NCI-H146 (cell line): Measurements from ENCODE around the gene CRYBG1.

Experiments
- DNase-seq: peaks from one replicate; lab custom pipeline; 2025; lab: John Stamatoyannopoulos, UW

Gene CRYBG1

GRCh38 chr6:106458021-106458986, 97.8 kb downstream of the CRYBG1 start:
- DNase-seq, result no peak

- DNase-seq, result no peak
These were observed 100.0 kb downstream of the CRYBG1 start for GRCh38 chr6:106460481-106460880.

GRCh38 chr6:106461084-106461483, 100.6 kb downstream of the CRYBG1 start:
- peak; percentile 81 for DNase-seq

DNA sequence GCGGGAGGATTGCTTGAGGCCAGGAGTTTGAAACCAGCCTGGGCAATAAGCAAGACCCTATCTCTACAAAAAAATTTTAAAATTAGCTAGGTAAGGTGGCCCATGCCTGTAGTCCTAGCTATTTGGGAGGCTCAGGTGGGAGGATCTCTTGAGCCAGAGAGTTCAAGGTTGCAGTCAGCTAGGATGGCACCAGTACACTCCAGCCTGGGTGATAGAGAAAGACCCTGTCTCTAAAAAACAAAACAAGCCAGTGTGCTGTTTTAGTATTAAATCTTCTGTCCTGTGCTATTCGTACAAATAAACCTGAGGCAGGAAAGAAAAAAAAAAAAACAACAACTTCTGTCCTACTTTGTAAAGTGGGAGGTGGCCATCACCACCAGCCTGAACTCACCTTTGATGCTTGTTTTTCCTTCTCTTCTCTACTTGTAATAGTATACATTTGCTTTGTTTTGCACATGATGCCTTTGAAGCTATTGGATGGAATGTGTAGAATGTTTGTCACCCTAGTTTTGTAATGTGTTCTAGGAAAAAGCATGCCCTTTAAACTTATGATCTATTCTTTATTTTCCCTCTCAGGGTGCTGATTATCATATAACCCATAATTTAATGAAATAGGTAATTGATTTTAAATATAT, 102.5 kb downstream of the CRYBG1 start:
- no peak for DNase-seq

DNA sequence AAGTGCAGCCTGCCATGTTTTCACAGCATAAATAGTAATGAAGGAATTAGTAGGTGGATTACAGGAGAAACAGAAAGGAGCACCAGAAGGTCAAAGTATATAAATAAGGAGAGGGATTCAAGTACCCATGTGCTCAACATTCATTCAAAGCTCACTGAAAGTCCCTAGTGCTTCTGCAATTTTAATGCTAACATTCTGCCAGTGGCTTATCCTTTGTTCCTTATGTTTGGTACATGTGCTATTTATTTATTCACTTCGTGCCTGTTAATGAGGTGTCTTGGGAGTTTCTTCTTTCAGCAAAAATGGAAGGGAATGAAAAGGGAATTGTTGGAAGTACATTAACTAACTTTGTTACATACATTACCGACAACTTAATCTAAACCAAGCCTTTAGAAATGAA, 105.7 kb downstream of the CRYBG1 start:
- no peak for DNase-seq

GRCh38 chr6:106468935-106469334, 108.4 kb downstream of the CRYBG1 start:
- DNase-seq, result no peak

GRCh38 chr6:106469882-106470281, 109.4 kb downstream of the CRYBG1 start:
- DNase-seq, result no peak

- no peak for DNase-seq
These were observed 109.8 kb downstream of the CRYBG1 start for GRCh38 chr6:106470316-106470715.

DNA sequence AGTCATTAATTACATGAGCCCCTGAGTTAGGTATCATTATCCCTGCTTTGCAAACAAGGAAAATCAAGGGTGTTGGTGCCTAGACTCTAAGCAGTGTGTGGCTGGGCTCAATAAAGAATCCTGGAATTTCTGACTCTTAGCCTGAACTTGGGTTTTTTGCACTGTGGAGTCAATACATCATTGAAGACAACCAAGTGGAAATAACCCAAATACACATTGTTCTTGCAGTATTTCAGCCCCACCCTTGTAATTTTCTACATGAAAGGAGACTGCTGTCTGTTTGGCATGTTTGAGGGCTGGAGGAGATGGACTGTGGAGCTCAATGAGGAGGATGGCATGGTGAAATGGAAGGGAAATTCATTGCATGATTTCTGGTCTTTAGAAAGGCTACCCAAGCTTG, 110.3 kb downstream of the CRYBG1 start:
- no peak for DNase-seq

- DNase-seq, result no peak
These were observed 113.3 kb downstream of the CRYBG1 start for GRCh38 chr6:106473812-106474211.

DNA sequence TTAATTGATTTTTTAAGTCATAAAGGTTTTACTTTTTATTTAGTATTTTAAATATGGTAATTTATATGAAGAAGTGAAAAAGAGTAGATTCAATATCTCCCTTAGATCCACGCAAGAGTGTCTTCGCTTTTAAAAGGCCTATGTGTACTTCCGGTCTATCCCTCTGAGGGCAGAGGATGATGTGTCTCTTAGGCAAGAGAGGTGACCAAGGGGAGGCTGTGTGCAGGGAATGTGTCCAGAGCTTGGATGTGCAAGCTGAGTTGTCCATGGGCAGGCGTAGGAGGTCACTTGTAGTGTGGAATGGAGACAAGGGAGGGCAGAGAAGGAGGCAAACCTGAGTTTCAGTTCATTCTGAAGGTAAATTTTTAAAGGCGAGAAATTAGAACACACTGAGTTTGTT, 113.9 kb downstream of the CRYBG1 start:
- DNase-seq, result no peak

- DNase-seq, result no peak
These were observed 114.8 kb downstream of the CRYBG1 start for GRCh38 chr6:106475284-106475683.

- no peak for DNase-seq
These were observed 116.0 kb downstream of the CRYBG1 start for GRCh38 chr6:106476331-106477105.

DNA sequence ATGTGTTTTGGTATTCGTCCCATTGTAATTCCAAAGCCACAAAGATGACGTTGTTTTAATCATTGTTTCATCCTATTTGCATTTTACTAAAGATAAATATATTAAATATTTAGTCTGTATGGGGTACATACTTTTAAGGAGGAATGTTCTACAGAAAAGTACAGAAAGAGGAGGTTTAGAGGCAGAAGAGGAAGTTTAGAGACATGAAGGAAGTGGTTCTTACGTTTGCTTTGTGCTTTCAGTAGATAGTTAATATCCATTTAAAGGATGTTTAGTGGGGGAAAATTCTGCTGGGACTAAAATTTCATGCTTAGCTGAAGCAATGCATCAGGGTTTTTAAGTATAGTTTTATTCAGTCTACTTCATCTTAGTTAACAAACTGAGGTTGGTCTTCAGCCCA, 116.6 kb downstream of the CRYBG1 start:
- no peak for DNase-seq

DNA sequence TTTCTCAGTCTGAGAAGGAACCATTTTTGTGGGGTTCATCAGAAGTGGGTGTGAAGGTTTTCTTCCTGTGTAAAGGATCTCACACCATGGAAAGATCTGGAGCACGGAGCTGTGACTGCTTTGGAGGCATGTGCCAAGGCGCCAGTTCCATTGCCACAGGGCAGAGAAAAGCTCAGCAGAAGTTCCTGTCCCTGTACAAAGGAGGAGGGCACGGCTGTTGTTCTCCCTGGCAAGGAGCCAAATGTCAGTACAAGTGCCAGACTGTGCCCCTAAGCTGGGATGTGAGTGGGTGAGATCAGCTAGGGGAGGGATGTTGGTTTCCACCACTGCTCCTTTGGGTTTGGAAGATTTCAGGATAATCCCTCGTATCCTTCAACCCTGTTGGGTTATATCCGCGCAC, 117.3 kb downstream of the CRYBG1 start:
- DNase-seq, result peak; percentile 49

DNA sequence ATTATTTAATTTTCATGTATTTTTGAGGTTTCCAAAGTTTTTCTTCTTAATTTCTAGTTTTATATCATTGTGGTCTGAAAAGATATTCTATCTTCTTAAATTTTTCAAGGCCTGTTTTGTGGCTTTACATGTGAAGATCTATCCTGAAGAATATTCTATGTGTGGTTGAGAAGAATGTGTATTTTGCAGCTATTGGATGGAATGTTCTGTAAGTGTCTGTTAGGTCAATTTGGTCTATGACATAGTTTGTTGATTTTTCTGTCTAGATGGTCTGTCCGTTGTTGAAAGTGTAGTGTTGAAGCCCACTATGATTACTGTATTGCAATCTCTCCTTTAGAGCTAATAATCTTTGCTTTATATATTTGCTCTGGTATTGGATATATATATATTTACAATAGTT, 125.7 kb downstream of the CRYBG1 start:
- no peak for DNase-seq

DNA sequence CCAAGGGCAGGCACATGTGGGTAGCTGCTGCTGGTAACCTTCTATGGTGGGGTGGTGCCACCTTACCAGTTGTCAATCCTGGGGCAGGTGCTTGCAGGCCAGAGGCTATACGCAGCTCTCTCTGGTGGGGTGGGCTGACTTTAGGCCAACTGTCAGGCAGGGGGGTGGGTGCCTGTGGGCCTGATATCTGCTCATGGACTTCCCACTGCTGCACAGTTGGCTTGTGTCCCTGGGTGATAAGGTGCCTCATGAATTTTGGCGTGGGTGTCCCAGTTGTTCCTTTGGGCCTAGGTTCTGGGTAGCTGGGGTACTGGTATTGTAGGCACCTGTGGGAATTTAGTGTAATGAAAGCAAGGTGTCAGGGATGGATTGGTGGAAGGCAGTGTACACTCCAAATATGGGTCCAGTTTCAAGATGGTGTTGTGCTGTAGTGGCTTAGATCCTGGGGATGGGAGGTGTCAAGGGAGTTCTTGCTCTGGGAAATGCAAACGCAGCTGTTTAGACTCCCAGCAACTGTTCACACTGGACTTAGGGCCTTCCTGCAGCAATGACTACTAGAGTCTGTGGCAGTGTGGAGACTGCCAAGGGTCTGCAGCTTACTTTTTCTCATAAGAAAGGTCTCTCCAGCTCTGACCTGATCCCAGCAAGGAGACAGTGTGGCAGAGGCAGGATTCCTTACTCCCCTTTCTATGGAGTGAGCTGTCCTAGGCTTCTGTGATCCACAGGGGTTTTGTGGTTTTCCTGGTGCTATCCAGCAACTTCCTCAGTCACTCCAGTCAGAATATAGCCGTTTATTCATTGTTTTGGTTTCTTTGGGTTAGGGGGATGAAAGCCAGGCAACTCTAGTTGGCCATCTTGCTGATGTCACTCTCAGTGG, 128.2 kb downstream of the CRYBG1 start:
- DNase-seq, result no peak

DNA sequence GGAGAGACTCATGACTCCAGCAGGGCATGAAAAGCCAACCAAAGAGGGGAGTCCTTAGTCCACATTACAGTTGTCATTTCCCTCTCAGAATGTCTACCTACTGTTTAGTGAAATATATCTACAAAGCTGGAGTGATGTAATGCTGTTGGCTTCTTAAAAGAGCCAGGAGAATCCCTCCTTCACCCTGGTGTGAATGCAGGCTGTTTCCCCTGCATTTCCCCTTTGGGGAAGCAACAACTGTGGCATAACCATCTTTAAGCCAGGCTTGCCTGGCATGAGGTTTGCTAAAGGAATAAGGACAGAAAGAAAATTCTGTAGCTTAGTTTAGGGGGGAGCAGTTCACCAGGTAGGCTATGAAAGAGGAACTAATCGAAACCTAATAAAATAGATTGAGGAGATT, 129.5 kb downstream of the CRYBG1 start:
- DNase-seq, result no peak

DNA sequence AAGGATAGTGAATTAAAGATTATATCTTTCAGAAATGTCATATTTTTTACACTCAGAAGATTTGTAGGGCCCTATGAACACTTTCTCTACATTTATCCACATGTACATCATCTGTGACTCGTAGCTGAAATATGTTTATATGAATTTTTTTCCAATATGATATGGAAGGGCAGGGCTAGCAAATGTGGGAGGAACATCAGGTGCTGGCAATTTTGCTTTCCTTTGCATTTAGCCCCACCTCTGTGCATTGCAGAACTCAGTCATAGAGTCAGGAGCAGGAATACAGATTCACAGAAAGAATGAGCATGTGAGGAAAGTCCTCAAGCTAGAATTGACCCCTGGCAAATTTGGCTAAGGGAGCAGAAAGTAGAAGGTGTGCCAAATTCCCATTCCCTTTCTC, 129.9 kb downstream of the CRYBG1 start:
- DNase-seq, result no peak

GRCh38 chr6:106490974-106491373, 130.5 kb downstream of the CRYBG1 start:
- peak; percentile 5 for DNase-seq

DNA sequence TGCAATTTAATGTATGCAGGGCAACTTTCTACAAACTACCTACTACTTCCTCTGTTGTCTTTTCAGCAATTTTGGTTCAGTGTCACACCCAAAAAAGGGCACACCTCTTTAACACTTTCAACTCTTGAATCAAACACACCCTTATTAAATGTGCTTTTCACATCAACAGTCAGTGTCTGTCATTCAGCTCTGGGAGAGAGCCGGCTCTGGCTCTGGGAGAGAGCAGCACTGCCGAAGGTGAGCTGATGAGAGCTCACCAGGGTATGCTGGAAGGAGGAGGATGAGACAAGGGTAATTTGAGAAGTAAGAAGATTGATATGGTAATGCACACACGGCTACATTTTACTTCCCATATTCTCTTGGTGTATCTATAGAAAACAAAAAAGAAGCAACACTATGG, 134.5 kb downstream of the CRYBG1 start:
- no peak for DNase-seq

DNA sequence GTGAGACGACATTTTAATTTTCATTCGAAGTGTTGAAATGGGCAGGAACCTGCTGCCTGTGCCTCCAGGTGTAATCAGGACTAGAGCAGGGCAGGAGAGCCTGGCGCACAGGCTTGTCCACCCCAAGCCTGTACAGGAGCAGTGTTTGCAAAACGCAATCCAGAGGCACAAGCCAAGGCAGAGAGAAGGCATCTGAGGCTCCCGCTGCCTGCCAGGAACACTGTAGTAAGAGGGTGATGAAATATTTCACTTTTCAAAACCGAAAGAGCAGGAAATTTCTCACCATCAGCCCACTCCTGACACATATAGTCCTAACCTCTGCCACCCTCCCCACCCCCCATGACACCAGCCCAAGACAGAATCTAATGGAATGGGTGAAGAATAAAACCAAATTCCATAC, 136.3 kb downstream of the CRYBG1 start:
- DNase-seq, result no peak
